NCI-H1048 (cell line): ENCODE measurements around the gene CLPSL2.
"Not testable (repeated sequence)": the region's sequence is repeated elsewhere in the genome, so short reads cannot be mapped to it uniquely, and the experiment has no call there.

Experiments used
- DNase-seq: peaks from one replicate; lab custom pipeline; 2025; lab: John Stamatoyannopoulos, UW

The CLPSL2 gene, protein sequence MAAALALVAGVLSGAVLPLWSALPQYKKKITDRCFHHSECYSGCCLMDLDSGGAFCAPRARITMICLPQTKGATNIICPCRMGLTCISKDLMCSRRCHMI

DNA sequence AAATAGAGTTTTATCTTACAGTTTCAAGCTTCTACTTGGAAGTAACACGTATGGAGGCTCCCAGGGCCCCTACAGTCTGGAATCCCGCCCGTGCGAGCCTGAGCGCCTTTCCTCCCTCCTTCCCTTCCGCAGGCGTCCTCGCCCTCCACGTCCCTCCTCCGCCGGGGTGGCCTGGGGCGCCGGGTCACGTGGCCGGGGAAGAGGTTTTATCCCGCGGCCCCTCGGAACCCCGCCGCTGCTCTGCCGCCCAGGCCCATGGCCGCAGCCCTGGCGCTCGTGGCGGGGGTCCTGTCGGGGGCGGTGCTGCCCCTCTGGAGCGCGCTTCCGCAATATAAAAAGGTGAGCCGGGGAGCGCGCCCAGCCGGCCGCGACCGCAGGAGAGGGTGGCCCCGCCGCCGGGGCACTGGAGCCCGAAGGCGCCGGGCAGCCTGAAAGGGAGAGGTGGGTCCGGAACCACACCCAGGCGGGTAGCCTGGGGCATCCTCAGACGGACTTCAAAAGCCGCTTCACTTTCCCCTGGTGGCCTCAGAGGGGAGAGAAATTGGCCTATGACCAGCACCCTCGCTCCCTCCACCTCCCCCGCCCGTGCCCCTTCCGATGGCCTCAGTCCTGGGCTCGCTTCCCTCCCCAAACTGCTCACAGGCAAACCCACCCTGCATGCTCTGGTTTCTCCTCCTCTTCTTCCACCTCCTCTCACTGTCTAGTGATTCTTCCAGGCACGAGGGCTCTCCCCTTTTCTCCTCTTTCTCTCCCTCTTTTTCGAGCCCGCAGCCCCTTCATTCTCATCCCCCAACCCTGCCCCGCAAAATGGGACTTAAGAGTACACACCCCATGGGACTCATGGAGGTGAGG lies at the start of gene CLPSL2:
TSS of gene CLPSL2 (plus strand) at position 235 of the 852 bp plus-strand sequence. CDS start at position 256, 21 bp downstream.
- DNase-seq = no peak

DNA sequence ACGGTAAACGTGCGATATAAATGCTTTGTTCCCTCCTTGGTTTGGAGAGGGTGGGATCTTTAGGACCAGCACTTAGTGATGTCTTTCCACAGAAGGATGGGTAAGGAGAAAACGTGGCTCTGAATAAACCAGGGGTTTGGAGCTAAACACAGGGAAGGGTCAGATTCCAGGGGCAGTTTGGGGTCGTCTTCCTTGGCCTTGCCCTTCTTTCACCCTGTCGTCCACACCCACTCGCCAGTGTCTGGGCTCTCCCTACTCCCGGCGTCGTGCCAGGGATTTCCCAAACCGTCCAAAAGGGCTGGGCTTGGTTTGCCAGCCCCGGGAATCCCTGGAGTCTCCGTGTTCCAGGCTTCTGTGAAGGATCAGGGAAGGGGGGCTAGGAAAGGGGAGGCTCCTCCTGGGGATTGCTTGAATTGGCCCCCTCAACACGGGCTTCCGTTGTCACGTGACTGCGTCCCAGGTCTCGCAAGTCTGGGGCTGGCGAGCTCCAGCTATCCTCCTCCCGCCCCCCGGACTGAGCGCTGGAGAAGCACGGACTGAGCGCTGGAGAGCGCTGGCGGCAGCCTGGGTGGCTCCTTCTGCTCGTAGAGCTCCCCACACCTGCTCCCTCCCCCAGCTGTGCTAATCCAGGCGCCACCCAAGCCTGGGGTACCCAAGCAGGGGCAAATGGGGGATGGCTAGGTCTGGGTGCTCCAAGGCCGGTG lies 49.0 kb upstream of the CLPSL2 start:
- no peak for DNase-seq

- DNase-seq = peak; percentile 52
These were observed 48.3 kb upstream of the CLPSL2 start for GRCh38 chr6:35727935-35728682.

DNA sequence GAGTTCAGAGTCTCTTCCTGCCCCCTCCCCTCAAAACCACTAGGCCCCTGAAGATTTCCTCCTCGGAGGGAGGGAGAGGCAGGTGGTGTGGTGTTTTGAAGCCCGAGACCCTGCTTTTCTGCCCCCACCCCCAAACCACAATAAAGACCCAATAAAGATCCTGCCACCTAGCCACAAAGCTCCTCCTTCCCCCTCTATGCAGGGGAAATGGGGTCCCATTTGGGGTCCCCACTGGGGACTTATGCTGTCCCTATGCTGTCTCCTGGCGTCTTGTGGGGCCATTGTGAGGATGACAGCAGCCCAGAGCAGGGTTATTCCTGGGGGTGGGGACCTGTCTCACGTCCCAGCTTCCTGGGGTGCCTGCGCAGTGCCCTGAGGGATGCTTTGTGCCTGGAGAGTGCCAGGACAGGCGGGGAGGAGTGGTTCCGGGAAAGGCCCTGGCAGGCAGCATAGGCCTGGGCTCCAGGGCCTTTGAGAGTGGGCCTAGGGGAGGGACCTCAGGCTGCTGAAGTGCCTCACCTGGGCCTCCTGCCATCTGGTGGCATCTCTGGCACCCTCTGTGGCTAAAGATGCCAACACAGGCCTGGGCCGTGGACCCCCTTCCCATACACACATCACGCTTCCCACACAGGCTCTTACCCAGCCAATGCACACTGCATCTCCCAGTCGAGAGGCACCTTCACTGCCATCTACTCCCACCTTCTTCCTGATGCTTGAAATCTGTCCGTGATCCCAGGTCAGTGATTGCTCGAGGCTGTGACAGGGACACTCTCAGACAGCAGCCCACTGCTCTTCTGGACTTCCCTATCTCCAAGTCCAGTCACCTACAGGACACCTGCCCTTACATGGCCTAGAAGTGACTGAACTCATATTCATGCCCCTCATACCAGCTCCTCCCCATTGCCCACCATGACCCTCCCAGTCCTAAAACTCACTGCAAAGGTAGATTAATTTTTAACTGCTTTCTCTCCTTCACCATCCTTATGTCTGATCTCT lies 47.4 kb upstream of the CLPSL2 start:
- no peak for DNase-seq

- DNase-seq = no peak
These were observed 46.7 kb upstream of the CLPSL2 start for GRCh38 chr6:35729722-35730121.

DNA sequence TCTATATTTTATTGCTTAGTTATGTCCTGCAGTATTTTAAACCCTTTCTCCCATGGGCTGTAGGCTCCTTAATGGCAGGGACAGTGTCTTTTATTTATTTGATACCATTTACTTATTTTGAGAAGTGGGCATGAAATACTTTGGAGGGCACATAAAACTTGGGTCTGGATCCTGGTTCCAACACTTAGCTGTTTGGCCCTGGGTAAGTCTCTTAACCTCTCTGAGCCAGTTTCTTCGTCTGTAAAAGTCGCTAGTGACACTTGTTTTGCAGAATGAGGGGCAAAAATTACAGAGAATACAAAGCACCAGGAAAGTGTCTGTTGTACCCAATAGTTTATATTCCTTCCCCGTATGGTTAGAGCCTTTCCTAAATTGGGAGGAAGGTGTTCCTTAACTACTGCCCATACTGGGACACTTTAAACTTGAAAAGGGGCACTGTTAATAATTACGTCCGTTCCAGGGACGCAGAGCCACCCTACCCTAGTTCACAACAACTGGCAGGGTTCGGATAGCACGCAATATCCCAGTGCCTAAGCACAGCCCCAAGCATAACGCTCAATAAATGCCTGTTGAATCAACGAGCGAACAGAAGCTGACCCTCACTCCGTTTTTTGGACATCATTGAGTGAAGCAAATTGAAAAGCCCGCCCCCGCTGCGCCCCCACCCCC lies 45.5 kb upstream of the CLPSL2 start:
- DNase-seq = no peak

DNA sequence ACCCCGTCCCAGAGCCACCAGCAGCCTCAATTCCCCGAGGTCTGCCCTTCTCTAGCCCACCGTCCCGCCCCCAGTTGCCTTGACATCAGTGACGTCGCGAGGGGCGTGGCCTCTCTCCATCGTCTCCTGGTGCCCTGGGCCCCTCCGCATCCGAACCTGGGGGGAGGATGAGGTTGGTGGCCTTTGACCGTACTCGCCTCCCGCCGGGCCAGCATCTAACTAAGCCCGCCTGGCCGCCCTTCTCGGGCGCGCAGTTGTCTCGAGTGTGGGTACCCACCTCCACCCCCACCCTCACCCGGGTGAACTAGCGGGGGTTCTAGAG lies 45.0 kb upstream of the CLPSL2 start:
- DNase-seq = peak; percentile 63

DNA sequence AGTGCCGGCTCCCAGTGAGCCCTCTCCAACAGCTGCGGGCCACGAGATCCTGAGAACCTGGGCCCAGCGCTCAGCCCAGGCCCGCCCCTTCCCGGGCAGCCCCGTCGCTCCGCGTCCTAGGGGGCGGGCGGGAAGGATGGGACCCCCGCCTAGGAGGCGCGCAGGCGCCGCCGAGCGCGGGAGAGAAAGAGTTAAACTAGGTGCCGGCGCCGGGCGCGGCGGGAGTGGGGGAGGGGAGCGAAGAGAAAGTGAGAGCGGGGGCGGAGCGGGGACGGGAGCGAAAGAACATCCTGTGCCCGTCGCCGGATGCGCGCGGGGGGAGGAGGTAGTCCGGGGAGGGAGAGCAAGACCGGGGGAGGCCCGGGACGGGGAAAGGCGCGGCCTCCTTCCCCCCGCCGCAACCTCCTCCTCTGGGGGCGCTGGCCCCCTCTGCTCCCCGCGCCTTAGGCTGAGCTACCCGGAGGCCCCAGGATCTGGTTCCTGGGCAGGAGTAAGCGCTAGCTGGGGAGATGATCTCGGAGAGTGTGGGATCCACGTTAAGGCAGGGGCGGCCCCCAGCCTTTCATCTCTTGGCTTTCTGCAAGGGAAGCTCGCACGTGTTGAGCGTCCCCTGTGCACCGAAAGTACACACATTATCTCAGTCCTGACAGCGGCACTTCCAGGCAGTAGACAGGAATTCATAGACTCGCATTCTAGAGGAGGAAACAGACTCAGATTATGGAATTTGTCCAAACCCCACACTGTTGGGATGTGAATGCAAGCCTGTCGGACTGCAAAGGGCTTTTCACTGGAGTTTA lies 44.5 kb upstream of the CLPSL2 start:
- peak; percentile 22 for DNase-seq

DNA sequence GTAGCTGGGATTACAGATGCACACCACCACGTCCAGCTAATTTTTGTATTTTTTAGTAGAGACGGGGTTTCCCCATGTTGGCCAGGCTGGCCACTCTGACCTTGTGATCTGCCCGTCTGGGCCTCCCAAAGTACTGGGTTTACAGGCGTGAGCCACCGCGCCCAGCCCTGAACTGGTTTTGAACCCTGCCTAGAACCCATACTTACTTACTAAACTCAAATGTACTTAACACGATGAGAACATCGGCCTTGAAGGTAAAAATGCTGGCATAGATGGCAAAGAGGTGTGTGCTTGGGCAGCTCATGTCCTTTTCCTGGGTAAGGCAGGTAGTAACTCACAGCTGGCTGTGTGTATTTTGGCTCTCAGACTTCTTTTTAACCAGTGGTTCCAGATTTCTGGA lies 42.8 kb upstream of the CLPSL2 start:
- DNase-seq = no peak

GRCh38 chr6:35734319-35734718 lies 42.1 kb upstream of the CLPSL2 start:
- DNase-seq = not testable (repeated sequence)

GRCh38 chr6:35735452-35735851 lies 40.9 kb upstream of the CLPSL2 start:
- DNase-seq = no peak

DNA sequence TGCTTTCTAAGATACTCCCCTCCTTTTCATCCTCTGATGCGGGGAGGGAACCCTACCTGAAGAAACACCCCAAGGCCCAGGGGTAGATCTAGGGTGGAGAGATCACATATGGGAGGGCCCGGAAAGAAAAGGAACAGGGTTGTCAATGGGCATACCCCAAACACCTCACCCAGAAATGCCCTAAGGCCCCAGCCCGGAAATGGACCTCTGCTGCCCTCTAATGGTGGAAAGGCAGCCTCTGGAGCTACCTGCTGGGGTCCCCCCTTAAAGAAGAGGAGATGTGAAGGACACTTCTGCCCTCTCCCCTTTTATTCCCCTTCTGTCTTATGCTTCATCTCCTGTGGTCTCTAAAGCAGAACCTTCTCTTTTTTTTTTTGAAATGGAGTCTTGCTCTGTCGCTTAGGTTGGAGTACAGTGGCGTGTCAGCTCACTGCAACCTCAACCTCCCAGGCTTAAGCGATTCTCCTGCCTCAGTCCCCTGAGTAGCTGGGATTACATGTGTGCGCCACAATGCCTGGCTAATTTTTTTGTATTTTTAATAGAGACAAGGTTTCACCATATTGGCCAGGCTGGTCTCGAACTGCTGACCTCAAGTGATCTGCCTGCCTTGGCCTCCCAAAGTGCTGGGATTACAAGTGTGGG lies 40.0 kb upstream of the CLPSL2 start:
- DNase-seq = no peak

DNA sequence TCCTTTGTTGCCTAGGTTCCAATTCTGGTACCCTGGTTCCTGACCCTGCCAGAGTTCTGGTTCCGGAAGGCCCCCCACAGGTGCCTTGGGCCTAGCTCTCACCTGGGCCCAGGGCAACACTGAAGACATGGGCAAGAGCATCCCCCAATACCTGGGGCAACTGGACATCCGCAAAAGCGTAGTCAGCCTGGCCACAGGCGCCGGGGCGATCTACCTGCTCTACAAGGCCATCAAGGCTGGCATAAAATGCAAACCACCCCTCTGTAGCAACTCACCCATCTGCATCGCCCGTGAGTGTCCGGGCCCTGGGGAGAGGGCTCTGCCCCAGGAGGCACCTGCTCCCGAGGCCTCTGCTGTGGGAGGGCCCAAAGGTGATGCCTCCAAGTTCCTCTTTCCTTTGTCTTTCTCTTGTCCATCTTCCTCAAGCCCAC lies 39.4 kb upstream of the CLPSL2 start, which contains the start of gene ARMC12:
TSS of gene ARMC12 (plus strand) at position 51 of the 431 bp plus-strand sequence. CDS start at position 128, 77 bp downstream.
- DNase-seq = no peak

- DNase-seq = peak; percentile 17
These were observed 38.8 kb upstream of the CLPSL2 start for GRCh38 chr6:35737413-35738211.

DNA sequence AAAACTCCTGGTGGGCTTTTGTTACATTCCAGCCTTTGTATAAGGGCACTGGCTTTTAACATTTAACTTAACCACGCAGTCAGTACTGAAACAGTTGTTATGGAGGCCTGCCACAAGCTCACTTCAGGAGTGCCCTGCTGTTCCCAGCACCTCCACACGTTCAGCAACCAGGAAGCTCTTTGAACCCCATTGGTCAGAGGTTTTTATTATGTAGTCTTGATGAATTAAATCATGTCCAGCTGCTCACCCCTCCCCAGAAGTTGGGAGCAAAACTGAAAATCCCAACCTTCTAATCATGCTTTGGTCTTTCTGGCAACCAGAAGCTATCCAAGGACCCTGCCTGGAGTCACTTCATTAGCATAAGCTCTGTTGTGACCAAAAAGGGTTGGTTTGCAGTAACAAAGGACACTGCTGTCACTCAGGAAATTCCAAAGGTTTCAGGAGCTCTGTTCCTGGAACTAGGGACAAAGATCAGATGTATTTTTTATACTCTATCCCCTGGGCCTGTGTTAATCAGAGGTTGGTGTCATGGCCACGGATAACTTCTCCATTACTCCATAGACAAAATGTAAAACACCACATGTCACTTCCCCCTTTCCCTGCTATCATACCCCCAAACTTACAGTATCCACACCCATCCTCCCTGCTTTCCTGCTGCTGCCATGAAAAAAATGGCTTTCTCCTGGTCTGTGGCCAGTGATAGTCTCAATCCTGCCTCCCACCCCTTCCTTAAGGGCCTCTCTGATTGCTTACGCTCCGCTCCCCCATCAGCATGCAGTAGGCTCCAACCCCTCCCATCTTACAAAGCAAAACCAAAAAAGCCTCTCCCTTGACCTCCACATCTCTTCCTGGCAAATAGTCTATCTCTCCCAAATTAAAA lies 36.5 kb upstream of the CLPSL2 start:
- no peak for DNase-seq

- DNase-seq = no peak
These were observed 33.6 kb upstream of the CLPSL2 start for GRCh38 chr6:35742842-35743241.

- DNase-seq = no peak
These were observed 30.9 kb upstream of the CLPSL2 start for GRCh38 chr6:35745509-35745908.
